Mononuclear cell (primary cell): ENCODE results near the gene DECR2. TPM values are rescaled to one million over a fixed set of nuclear protein-coding genes. Genes with fewer than 3 reads are reported as not detected.

Source experiments
- H3K27me3 ChIP-seq: 2 replicates; pipeline ENCODE4 v1.6.0; 2011; ENCODE audit warnings: low read length, control low read depth; ENCODE audit not compliant: insufficient read depth
- H3K4me1 ChIP-seq: 2 replicates; pipeline ENCODE4 v1.5.1; 2011; ENCODE audit warnings: mild to moderate bottlenecking, low read length, control low read depth; ENCODE audit not compliant: insufficient read depth
- H3K4me3 ChIP-seq: 2 replicates; pipeline ENCODE4 v1.5.1; 2011; ENCODE audit warnings: mild to moderate bottlenecking, low read length, moderate library complexity
- H3K9me3 ChIP-seq: 2 replicates; pipeline ENCODE4 v1.5.1; 2011; ENCODE audit warnings: low read depth, mild to moderate bottlenecking, control low read depth, low read length
- total RNA-seq: library from RNA; depleted of rRNA; stranded (reverse); fragments of >200 nt; gene quantifications from one replicate; pipeline ENCODE4 v1.2.3, GENCODE V29; 2012

The DECR2 gene
- total RNA-seq, 1 donor = 2.9 TPM

- H3K27me3 ChIP-seq = peaks cover 6% of the 10 kb centered on the region
Observed at GRCh38 chr16:425082-425718, 23.5 kb downstream of the DECR2 start, which contains the start of gene RAB11FIP3. Gene RAB11FIP3 (plus strand): TSS chr16:425649. CDS start chr16:426007, 358 bp downstream.

GRCh38 chr16:425740-426114 lies 24.0 kb downstream of the DECR2 start:
- peaks cover 6% of the 10 kb centered on the region for H3K27me3 ChIP-seq
- H3K9me3 ChIP-seq = no peaks in the 10 kb centered on the region
- peaks cover 27% of the 10 kb centered on the region for H3K4me1 ChIP-seq
- H3K4me3 ChIP-seq = peak overlapping the region; percentile 59

More at GRCh38 chr16:425082-425718, 23.5 kb downstream of the DECR2 start, which contains the start of gene RAB11FIP3:
- Histone ChIP-seq H3K4me3 (peak within 1 kb of the TSS; percentile 59), H3K9me3 (no peaks in the 10 kb centered on the region), H3K4me1 (peaks cover 27% of the 10 kb centered on the region)

DNA sequence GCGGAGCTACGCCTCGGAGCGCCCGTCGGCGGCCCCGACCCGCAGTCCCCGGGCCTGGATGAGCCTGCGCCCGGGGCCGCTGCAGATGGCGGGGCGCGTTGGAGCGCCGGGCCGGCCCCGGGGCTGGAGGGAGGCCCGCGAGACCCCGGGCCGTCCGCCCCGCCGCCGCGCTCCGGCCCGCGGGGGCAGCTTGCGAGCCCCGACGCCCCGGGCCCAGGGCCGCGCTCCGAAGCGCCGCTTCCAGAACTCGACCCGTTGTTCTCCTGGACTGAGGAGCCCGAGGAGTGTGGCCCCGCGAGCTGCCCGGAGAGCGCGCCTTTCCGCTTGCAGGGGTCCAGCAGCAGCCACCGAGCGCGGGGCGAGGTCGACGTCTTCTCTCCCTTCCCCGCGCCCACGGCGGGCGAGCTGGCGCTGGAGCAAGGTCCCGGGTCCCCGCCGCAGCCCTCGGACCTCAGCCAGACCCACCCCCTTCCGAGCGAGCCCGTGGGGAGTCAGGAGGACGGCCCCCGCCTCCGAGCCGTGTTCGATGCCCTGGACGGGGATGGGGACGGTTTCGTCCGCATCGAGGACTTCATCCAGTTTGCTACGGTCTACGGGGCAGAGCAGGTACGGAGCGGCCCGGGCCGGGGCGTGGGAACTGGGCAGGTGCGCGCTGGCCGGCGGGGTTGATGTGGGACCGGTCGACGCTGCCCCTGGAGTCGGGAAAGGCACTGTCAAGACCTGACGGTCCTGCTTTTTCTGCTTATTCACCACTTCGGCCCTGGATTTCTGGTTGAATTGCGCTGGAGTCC lies 24.6 kb downstream of the DECR2 start:
- H3K9me3 ChIP-seq = no peaks in the 10 kb centered on the region
- H3K27me3 ChIP-seq = peaks cover 6% of the 10 kb centered on the region
- H3K4me3 ChIP-seq = peak overlapping the region; percentile 26
- peaks cover 27% of the 10 kb centered on the region for H3K4me1 ChIP-seq

GRCh38 chr16:426906-427249 lies 25.2 kb downstream of the DECR2 start:
- Histone ChIP-seq H3K9me3 (no peaks in the 10 kb centered on the region), H3K4me3 (no peak overlapping the region), H3K27me3 (peaks cover 6% of the 10 kb centered on the region), H3K4me1 (peaks cover 27% of the 10 kb centered on the region)

- peaks cover 6% of the 10 kb centered on the region for H3K27me3 ChIP-seq
- no peaks in the 10 kb centered on the region for H3K9me3 ChIP-seq
- no peak overlapping the region for H3K4me3 ChIP-seq
- H3K4me1 ChIP-seq = peaks cover 27% of the 10 kb centered on the region
Observed at GRCh38 chr16:427250-427649, 25.6 kb downstream of the DECR2 start.

- Histone ChIP-seq H3K9me3 (no peaks in the 10 kb centered on the region), H3K4me3 (no peak overlapping the region), H3K27me3 (peaks cover 6% of the 10 kb centered on the region), H3K4me1 (peaks cover 14% of the 10 kb centered on the region)
Observed at GRCh38 chr16:430904-431303, 29.2 kb downstream of the DECR2 start.

DNA sequence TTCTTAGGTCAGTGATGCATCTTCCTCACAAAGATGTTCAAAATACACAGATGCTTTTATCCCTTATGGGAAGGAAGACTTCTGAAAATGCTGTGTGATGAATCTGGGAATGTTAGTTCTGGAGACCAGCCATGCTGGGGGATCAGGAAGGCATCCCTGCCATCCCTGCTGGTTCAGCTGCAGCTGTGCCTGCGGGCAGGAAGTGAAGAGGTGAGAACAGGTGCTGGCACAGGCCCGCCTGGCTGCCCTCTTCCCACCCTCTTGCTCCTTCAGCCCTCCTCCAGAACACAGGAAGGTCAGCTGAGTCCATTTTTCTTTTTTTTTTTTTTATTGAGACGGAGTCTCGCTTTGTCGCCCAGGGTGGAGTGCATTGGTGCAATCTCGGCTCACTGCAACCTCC lies 38.9 kb downstream of the DECR2 start:
- Histone ChIP-seq H3K4me3 (no peak overlapping the region), H3K9me3 (no peaks in the 10 kb centered on the region), H3K27me3 (no peaks in the 10 kb centered on the region), H3K4me1 (no peaks in the 10 kb centered on the region)

- no peaks in the 10 kb centered on the region for H3K27me3 ChIP-seq
- no peak overlapping the region for H3K4me3 ChIP-seq
- no peaks in the 10 kb centered on the region for H3K9me3 ChIP-seq
- H3K4me1 ChIP-seq = no peaks in the 10 kb centered on the region
Observed at GRCh38 chr16:441447-441846, 39.8 kb downstream of the DECR2 start.

DNA sequence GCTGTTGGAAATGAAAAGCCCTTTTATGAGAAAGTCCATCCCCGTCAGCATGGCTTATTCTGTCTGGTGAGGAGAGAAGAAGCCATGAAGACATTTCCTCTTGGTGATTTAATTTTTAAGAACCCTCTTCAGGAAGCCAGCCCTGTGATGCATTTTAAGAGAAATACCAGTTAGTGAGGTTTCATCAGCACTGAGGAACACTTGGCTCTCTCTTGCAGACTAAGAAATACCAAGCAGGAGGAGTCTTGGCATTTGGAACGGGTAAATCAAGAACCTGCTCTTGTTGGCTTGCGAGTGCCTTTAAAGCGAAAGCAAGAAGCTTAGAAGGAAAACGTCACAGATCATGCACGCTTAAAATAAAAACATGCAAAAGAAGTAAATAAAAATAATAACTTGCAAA lies 41.3 kb downstream of the DECR2 start:
- Histone ChIP-seq H3K27me3 (no peaks in the 10 kb centered on the region), H3K9me3 (no peaks in the 10 kb centered on the region), H3K4me3 (no peak overlapping the region), H3K4me1 (no peaks in the 10 kb centered on the region)

- no peaks in the 10 kb centered on the region for H3K27me3 ChIP-seq
- no peaks in the 10 kb centered on the region for H3K9me3 ChIP-seq
- H3K4me3 ChIP-seq = no peak overlapping the region
- no peaks in the 10 kb centered on the region for H3K4me1 ChIP-seq
Observed at GRCh38 chr16:444027-444426, 42.3 kb downstream of the DECR2 start.

- H3K4me1 ChIP-seq = no peaks in the 10 kb centered on the region
- H3K4me3 ChIP-seq = no peak overlapping the region
- H3K27me3 ChIP-seq = no peaks in the 10 kb centered on the region
- H3K9me3 ChIP-seq = no peaks in the 10 kb centered on the region
Observed at GRCh38 chr16:445566-445965, 43.9 kb downstream of the DECR2 start.

GRCh38 chr16:450385-450784 lies 48.7 kb downstream of the DECR2 start:
- no peaks in the 10 kb centered on the region for H3K4me1 ChIP-seq
- H3K4me3 ChIP-seq = no peak overlapping the region

DNA sequence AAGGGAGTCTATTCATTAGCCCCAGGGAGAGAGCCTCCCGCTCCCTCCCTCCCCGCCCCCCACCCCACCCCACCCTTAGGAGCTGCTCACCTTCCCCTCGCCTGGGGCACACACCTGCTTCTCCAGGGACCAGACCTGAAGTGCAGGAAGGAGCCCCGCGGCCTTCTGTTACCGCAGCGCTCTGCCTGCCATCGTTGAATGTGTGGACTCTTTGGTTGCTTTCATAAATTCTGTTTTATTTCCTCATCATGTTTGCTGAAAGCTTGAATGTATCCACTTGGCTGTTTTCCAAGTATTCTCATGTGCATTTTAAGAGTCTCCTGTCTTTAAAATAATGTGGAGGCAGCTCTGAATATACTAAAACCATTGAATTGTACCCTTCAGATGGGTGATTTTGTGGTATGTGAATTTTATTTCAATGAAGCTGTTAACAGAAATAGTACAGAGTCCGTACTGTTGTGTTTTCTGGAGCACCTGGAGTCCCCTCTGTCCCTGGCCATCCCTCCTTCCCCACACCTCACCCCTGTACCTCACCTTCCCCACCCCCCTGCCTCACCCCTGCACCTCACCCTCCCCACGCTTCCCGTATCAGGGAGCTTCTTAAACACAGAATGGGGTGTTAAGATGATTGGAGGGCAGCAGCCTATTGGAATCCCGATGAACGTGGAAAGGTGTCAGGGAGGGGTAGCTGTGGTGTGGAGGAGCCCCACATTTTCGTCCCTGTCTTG lies 49.3 kb downstream of the DECR2 start:
- H3K9me3 ChIP-seq = no peaks in the 10 kb centered on the region
- no peaks in the 10 kb centered on the region for H3K4me1 ChIP-seq
- no peaks in the 10 kb centered on the region for H3K27me3 ChIP-seq
- no peak overlapping the region for H3K4me3 ChIP-seq

More at GRCh38 chr16:450385-450784, 48.7 kb downstream of the DECR2 start:
- no peaks in the 10 kb centered on the region for H3K27me3 ChIP-seq
- H3K9me3 ChIP-seq = no peaks in the 10 kb centered on the region

DNA sequence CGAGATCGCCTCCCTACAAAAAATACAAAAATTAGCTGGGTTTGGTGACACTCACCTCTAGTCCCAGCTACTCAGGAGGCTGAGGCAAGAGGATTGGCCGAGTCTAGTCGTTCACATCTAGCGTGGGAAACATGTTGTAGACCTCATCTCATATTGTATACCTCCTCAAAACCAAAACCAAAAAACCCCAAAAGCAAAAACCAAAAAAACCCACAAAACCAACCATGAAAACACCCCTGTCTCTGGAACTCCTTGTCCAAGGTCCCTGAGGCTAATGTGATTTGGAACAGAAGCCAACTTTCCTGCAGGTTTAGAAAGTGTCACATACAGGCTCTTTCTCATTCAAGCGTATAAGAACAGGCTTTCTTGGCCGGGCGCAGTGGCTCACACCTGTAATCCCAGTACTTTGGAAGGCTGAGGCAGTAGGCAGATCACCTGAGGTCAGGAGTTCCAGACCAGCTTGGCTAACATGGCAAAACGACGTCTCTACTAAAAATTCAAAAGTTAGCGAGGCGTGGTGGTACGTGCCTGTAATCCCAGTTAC lies 52.8 kb downstream of the DECR2 start:
- Histone ChIP-seq H3K27me3 (no peaks in the 10 kb centered on the region), H3K4me3 (no peak overlapping the region)

GRCh38 chr16:455453-455852 lies 53.8 kb downstream of the DECR2 start:
- Histone ChIP-seq H3K4me3 (no peak overlapping the region), H3K9me3 (no peaks in the 10 kb centered on the region), H3K4me1 (no peaks in the 10 kb centered on the region), H3K27me3 (no peaks in the 10 kb centered on the region)

More for the DNA sequence above, 52.8 kb downstream of the DECR2 start:
- Histone ChIP-seq H3K4me1 (no peaks in the 10 kb centered on the region), H3K9me3 (no peaks in the 10 kb centered on the region)
